GM11168 (cell line): ENCODE results near the gene SLC35C1.
"Not testable (repeated sequence)": the region's sequence is repeated elsewhere in the genome, so short reads cannot be mapped to it uniquely, and the experiment has no call there.

Experiments used
- in situ Hi-C: fragments of 300-500 bp; cut with MboI; formaldehyde crosslinking; loops from one replicate; pipeline ENCODE4 v1.12.0; 2022; ENCODE audit warnings: low sequenced_read_pairs; ENCODE audit not compliant: unreplicated experiment

Gene SLC35C1

DNA sequence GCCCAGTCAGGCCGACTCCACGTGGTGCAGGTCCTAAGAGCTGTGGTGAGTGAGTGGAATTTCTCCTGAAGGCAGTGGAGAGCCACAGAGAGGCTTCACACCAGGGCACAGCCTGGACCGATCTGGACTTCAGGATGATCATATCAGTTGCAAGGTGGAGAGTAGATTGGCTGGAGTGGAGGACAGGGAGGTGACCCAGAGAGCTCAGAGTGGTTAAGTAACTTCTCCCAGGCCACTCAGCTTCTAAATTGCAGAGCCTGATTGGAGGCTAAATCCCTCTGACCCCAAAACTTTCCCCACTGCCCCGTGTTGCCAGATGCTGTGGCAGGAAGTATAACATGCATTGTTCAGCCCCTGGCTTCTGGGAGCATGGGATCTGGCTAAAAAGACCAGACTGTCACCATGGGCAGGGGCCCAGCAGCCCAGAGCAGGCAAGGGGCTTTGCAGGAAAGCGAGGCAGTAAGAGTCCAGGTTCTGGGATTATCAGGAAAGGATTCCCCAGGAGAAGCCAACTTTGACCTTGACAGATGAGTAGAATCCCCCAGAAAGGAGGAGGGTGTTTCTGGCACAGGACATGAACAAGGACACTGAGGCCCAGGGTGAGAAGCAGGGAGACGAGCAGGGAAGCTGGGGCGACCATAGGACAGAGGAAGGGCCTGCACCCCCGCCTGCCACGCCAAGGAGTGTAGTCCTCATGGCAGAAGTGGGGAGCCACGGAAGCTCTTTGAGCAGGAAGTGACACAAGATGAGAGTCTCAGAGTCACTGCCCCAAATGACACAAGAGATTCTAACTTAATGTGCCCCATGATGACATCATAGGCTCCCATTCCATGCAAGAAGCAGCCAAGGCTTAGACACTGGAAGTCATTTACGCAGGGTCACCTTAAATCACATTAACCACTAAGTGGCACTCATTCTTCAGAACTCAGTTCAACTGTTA is 4.8 kb downstream of the SLC35C1 start:
- in situ Hi-C loops = no loop called here

GRCh38 chr11:45810431-45811108 is 5.6 kb downstream of the SLC35C1 start:
- in situ Hi-C loops = no loop called here

GRCh38 chr11:45811109-45811435 is 6.1 kb downstream of the SLC35C1 start:
- in situ Hi-C loops = no loop called here

DNA sequence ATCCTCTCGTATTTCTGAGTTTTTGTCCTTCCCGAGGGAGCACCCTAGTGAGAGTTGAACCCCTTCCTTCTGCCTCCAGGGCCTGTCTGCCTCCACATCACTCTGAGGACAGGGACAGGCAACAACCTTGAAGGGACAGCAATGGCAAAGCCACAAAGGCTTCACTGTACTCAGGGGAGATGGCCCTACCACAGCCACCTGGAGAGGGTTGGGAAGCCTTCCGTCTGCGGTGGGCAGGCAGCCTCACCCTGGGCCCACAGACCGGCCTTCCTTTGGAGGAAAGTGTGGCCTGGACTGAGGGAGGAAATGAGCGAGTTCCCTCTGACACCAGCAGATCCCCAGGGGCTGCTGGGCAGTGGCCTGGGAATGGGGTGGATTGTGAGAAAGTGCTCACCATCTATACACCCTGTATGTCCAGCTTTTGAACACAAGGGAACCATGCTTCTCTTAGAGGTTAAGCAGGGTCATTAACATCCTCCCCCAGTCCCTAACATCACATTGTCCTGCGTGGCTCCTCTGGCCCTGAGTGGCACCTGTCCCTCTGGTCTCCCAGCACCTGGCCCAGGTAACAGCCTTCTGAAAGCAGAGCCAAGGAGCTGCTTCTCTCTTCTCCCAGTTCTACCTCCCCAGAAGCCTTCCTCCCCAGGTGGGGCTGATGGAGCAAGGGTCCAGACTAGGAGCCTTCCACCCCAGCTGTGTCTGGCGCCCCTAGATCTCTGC is 6.8 kb downstream of the SLC35C1 start:
- in situ Hi-C loops = no loop called here

- in situ Hi-C loops = no loop called here
These were observed 7.9 kb downstream of the SLC35C1 start for GRCh38 chr11:45812581-45813548.

DNA sequence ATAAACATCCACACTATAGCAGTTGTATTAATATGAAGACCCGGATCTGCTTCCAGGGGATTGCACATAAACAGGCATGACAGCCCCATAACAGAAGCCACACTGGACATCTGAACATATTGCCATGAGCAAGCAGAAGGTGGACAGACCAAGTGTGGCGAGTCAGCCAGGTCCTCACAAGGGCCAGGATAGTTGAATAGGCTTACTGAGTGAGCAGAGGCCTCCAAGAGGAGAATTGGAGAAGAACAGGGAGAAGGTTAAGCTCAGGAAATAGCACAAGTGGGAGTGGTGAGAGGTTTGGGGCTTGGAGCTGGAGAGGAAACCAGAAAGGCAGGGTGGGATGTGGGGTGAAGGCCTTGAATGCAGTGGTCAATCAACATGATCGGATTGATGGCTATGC is 10.8 kb downstream of the SLC35C1 start:
- in situ Hi-C loops = no loop called here

GRCh38 chr11:45816614-45817013 is 11.7 kb downstream of the SLC35C1 start:
- in situ Hi-C loops = no loop called here

DNA sequence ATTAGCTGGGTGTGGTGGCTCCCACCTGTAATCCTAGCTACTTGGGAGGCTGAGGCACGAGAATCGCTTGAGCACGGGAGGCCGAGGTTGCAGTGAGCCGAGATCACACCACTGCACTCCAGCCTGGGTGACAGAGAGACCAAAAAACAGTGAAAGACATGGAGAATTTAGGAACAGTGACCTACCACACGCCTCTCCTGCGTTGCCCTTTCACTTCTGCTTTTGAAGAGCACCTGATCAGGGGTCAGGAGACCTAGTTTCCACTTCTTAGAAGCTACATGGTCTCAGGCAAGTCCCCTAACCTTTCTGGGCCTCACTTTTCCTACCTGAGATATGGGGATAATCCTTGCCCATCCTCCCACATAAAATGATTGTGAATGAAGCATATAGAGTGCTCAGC is 12.2 kb downstream of the SLC35C1 start:
- in situ Hi-C loops = no loop called here

GRCh38 chr11:45818961-45819605 is 14.1 kb downstream of the SLC35C1 start:
- in situ Hi-C loops = no loop called here

- in situ Hi-C loops = no loop called here
These were observed 15.4 kb downstream of the SLC35C1 start for GRCh38 chr11:45820211-45820857.

GRCh38 chr11:45826492-45826891 is 21.5 kb downstream of the SLC35C1 start:
- in situ Hi-C loops = not testable (repeated sequence)

DNA sequence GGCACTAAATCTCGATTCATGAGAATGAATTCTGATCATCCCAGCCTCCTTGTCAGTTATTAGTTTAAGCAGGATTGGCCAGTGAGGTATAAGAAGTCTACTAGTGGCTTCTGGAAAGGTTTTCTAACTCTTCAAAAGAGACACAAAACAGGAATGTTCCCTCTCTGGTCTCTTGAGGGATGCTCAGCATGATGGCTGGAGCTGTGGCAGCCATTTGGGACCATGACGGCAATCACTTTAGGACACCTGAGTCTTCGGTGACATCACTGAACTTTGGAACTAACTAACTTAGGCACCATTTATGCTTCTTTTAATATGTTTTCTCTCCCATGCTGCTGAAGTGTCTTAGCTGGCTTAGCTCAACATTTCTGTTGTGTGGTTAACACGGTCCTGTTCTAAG is 22.2 kb downstream of the SLC35C1 start:
- in situ Hi-C loops = no loop called here

DNA sequence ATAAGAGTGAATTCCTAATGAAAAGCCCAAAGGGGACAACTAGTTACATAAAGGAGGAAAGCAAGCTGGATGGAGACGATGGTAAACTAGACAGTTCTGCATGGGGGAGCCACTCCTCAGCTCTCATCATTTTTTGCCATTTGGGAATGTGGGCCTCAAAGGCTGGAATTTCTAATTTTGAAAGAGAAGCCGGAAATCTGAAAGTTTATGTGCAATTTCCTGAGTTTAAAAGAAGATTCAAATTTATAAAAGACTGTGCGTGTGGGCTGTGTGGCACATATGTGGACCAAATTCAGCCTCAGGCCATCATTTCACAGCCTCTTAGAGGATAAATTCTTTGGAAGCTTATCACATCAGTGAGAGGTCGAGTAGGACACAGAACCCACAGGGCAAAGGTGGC is 24.0 kb downstream of the SLC35C1 start:
- in situ Hi-C loops = no loop called here

DNA sequence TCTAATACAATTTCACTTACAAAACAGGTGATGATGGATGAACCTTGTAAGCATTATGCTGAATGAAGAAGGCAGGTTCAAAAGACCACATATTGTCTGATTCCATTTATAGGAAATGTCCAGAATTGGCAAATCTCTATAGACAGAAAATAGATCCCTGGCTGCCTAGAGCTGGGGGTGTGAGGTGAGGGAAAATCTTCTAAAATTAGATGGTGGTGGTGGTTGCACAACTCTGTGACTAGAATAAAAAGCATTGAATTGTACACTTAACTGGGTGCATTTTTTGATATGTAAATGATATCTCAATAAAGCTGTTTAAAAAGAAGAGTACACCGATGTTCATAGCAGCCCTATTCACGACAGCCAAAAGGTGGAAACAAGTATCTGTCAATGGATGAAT is 25.6 kb downstream of the SLC35C1 start:
- in situ Hi-C loops = no loop called here

- in situ Hi-C loops = no loop called here
These were observed 28.0 kb downstream of the SLC35C1 start for GRCh38 chr11:45832811-45833441.

DNA sequence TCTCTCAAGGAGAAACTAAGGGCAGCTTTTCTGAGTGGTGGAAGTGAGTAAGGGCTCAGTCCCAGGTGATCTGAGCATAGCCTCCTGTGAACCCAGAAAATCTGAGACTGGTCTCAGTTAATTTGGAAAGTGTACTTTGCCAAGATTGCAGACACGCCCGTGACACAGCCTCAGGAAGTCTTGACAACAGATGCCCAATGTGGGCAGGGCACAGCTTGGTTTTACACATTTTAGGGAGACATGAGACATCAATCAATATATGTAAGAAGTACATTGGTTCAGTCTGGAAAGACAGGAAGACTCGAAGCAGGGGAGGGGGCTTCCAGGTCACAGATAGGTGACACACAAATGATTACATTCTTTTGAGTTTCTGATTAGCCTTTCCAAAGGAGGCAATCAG is 28.8 kb downstream of the SLC35C1 start:
- in situ Hi-C loops = no loop called here

GRCh38 chr11:45834298-45834756 is 29.4 kb downstream of the SLC35C1 start:
- in situ Hi-C loops = no loop called here

GRCh38 chr11:45839204-45839603 is 34.3 kb downstream of the SLC35C1 start:
- in situ Hi-C loops = no loop called here
